ENCODE measurements around the gene MRPL24. TPM values are rescaled to one million over a fixed set of nuclear protein-coding genes. Genes with fewer than 3 reads are reported as not detected.

Gene MRPL24
- total and polyA plus RNA-seq, 2 of the 13 experiments (the other 11 are each of a cell fraction or from before 2014, with no cell fraction given), result 38.1 to 42.9 TPM

GRCh38 chr1:156725683-156726280 is 15.1 kb downstream of the MRPL24 start (continued):
- TF ChIP-seq ARID5B (CRISPR knock-in tag; IDR thresholded peaks at IDR 0.05), result peak; percentile 28; the same call in 1 of the 2 replicates
- no peak for TF ChIP-seq MLLT10 (CRISPR knock-in tag; IDR thresholded peaks at IDR 0.05)
- no peak for TF ChIP-seq CCAR2 (optimal IDR thresholded peaks at IDR 0.05; ENCODE audit: low read depth, low read length)
- no peak for TF ChIP-seq ZHX2 (IDR thresholded peaks at IDR 0.05; ENCODE audit: low read depth)
- no peak for TF ChIP-seq ZHX2 (CRISPR knock-in tag; IDR thresholded peaks at IDR 0.05; ENCODE audit: borderline replicate concordance)
- TF ChIP-seq SNRNP70 (IDR thresholded peaks at IDR 0.05; ENCODE audit: low read depth, low read length), result no peak
- TF ChIP-seq RARA (CRISPR knock-in tag; IDR thresholded peaks at IDR 0.05), result no peak
- peak; percentile 55; the same call in 1 of the 2 replicates for TF ChIP-seq ARID4A (CRISPR knock-in tag; IDR thresholded peaks at IDR 0.05; ENCODE audit: borderline replicate concordance)
- TF ChIP-seq SYNCRIP (IDR thresholded peaks at IDR 0.05; ENCODE audit: insufficient read depth, low read depth, low read length), result no peak
- no peak for TF ChIP-seq RFX3 (CRISPR knock-in tag; IDR thresholded peaks at IDR 0.05)
- TF ChIP-seq U2AF1 (optimal IDR thresholded peaks at IDR 0.05; ENCODE audit: low read depth, low read length), result no peak
- TF ChIP-seq NFRKB (IDR thresholded peaks at IDR 0.05), result no peak
- peak; percentile 61; the same call in 1 of the 2 replicates for TF ChIP-seq ZNF350 (CRISPR knock-in tag; IDR thresholded peaks at IDR 0.05; ENCODE audit: borderline replicate concordance, low read depth)
- TF ChIP-seq NFATC3 (CRISPR knock-in tag; IDR thresholded peaks at IDR 0.05), result no peak

Data from HepG2 (cell line).